Stimulated activated CD8-positive, alpha-beta memory T cell treated with anti-CD3 and anti-CD28 coated beads, Interleukin-7, amount 100 ng/mL, for 48 hours (primary cell): ENCODE data around the gene MEST.
"Not testable (repeated sequence)": the region's sequence is repeated elsewhere in the genome, so short reads cannot be mapped to it uniquely, and the experiment has no call there.

Source experiments
- DNase-seq, 2 donors: peaks; one replicate each; pipeline ENCODE4 v3.0.0-alpha.2; 2020; ENCODE audit warnings: low read depth in 1 of 2; ENCODE audit errors: extremely low read depth in 1 of 2

MEST gene, protein sequence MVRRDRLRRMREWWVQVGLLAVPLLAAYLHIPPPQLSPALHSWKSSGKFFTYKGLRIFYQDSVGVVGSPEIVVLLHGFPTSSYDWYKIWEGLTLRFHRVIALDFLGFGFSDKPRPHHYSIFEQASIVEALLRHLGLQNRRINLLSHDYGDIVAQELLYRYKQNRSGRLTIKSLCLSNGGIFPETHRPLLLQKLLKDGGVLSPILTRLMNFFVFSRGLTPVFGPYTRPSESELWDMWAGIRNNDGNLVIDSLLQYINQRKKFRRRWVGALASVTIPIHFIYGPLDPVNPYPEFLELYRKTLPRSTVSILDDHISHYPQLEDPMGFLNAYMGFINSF

GRCh38 chr7:130491841-130492522, at the start of gene MEST:
Gene MEST, plus strand, starts transcription at chr7:130492085. Its CDS starts 229 bp downstream, at chr7:130492314.
- no peak for DNase-seq

GRCh38 chr7:130442601-130443000, 49.3 kb upstream of the MEST start:
- DNase-seq, result no peak

DNA sequence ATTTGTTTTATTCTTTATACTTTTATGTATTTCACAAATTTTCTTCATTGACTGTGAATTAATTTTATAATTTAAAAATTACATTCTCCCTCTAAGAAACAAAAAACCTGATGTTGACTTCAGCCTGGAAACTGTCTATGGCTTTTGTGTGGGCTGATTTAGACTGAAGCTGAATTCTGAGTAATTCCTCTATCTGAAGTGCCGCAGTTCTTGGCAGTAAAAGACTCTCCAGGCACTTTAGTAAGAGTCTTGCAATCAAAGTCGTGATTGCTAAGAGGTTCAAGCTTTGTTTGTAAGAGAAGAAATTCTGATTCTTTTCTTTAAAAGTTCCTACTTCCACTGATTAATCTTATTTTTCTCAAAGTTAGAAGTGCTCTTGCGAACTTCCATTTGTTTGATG, 47.7 kb upstream of the MEST start:
- no peak for DNase-seq

GRCh38 chr7:130444751-130445407, 47.0 kb upstream of the MEST start:
- no peak for DNase-seq

DNA sequence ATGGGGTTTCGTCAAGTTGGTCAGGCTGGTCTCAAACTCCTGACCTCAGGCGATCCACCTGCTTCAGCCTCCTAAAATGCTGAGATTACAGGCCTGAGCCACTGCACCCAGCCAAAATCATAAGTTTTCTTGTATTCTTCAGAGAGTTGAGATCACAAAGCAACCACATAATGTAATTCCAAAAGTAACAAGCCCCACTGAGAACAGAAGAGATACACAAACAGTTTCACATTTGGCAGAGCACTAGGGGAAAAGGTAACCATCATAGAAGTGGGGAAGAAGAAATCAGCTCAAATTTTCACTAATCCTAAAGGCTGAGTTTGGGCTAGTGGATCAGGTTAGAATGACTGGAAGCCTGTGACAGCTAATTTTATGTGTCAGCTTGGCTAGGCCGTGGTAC, 45.6 kb upstream of the MEST start:
- no peak for DNase-seq

DNA sequence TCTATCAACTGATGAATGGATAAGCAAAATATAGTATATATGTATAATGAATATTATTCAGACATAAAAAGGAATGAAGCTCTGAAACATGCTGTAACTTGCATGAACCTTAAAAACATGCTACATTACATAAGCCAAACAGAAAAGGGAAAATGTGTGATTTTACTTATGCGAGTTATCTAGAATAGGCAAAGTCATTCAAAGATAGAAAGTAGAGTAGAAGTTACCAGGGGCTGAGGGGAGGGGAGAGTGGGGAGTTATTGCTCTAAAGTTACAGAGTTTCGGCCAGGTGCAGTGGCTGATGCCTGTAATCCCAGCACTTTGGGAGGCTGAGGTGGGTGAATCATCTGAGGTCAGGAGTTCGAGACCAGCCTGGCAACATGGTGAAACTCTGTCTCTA, 40.5 kb upstream of the MEST start:
- not testable (repeated sequence) for DNase-seq

DNA sequence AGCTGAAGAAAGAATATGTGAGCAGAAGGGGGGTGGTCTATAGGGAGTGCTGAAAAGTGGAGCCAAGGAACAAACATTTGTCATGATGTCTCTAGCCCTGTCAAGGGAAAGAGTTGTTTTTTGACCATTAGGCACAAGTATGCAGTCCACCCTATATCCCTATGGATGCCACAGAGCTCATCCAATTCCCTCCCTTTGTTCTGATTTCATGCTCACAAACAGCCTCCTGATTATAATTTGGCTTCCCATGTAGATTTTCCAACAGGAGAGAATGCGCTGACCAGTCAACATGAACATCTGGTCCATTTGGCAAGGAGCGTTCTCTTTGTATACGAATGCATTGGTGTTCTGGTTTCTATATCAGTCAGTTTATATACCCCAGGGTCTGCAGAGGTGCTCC, 38.9 kb upstream of the MEST start:
- no peak for DNase-seq

- no peak for DNase-seq
Observed at GRCh38 chr7:130454959-130455358, 36.9 kb upstream of the MEST start.

- DNase-seq, result no peak
Observed at GRCh38 chr7:130458257-130458656, 33.6 kb upstream of the MEST start.

- no peak for DNase-seq
Observed at GRCh38 chr7:130461272-130461671, 30.6 kb upstream of the MEST start.

- DNase-seq, result no peak
Observed at GRCh38 chr7:130463553-130464434, 28.1 kb upstream of the MEST start.

- DNase-seq, result no peak
Observed at GRCh38 chr7:130468612-130469011, 23.3 kb upstream of the MEST start.

GRCh38 chr7:130471974-130472373, 19.9 kb upstream of the MEST start:
- DNase-seq, result no peak

- no peak for DNase-seq
Observed at GRCh38 chr7:130473289-130473688, 18.6 kb upstream of the MEST start.

DNA sequence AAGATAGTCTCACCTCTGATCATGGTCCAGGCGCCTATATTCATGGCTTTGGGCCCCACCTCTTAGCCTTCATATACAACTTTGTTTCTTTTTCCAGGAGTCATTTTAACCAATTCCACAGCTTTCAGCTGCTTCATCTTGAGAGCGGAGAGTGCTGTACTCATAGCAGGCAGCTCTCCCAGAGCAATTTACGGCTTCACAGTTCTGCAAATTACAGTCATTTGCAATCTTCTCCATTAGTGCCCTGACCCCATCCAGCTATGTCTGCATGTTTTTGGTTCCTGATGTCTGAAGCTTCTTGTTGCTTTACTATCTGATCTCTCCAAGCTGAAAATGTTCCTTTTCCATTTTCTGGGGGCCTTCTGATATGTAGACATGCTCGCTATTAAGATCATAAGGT, 18.0 kb upstream of the MEST start:
- DNase-seq, result no peak

- no peak for DNase-seq
Observed at GRCh38 chr7:130475776-130476175, 16.1 kb upstream of the MEST start.

- no peak for DNase-seq
Observed at GRCh38 chr7:130476297-130477150, 15.4 kb upstream of the MEST start.

DNA sequence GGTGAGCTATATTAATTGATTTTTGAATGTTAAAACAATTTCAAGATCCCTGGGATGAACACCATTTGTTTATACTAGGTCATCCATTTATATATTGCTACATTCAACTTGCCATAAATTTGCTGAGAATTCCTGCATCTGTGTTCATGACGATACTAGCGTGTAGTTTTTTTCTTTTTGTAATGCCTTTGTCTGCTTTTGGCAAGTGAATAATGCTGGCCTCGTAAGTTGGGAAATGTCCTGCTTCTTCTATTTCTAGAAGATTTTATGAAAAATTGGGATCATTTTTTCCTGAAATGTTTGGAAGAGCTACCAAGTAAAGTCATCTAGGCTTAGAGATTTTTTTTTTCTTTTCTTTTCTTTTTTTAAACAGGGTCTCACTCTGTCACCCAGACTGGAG, 12.9 kb upstream of the MEST start:
- DNase-seq, result no peak

DNA sequence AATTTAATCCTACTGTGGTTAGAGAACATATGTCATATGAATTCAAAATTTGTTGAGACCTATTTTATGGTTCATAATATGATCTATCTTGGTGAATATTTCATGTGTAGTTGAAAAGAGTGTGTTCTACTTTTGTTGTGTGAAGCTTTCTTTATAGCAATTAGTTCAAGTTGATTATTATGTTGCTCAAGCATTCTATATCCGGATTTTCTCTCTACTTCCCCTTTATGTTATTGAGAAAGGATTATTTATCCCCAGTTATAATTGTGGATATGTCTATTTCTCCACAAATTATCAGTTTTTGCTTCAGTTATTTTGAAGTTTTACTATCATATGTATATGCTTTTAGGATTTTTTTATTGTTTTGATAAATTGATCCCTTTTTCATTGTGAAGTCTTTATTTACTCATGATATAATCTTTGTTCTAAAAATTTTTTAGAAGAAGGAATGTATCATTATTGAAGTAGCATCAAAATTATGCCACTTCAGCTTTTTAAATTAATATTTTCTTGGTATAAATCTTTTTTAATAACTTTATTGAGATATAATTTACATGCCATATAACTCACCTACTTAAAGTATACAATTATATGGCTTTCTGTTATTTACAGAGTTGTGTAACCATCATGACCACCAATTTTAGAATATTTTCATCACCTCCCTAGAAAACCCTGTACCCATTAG, 12.0 kb upstream of the MEST start:
- DNase-seq, result no peak

- DNase-seq, result no peak
Observed at GRCh38 chr7:130481898-130482297, 10.0 kb upstream of the MEST start.
